Sigmoid colon (tissue), 7 donors: Measurements from ENCODE around the gene AK1. TPM values are rescaled to one million over a fixed set of nuclear protein-coding genes. Genes with fewer than 3 reads are reported as not detected.

ENCODE experiments used
- DNase-seq: peaks from one replicate; pipeline ENCODE4 v3.0.0-alpha.2; 2019
- H3K27ac ChIP-seq, 4 donors: fragments of 200-600 bp; sonication (generic); one replicate each; pipeline ENCODE4 v1.5.1; 2016 to 2019; ENCODE audit warnings: mild to moderate bottlenecking in 1 of 4
- H3K27me3 ChIP-seq, 3 donors: fragments of 200-600 bp; sonication (generic); one replicate each; pipeline ENCODE4 v1.5.1; 2019; ENCODE audit warnings: mild to moderate bottlenecking in 1 of 3
- H3K36me3 ChIP-seq, 4 donors: fragments of 200-600 bp; sonication (generic); one replicate each; pipeline ENCODE4 v1.5.1; 2016 to 2019
- H3K4me1 ChIP-seq, 4 donors: fragments of 200-600 bp; sonication (generic); one replicate each; pipeline ENCODE4 v1.5.1; 2017 to 2019
- H3K4me3 ChIP-seq, 4 donors: fragments of 200-600 bp; sonication (generic); one replicate each; pipeline ENCODE4 v1.5.1; 2017 to 2019; ENCODE audit warnings: mild to moderate bottlenecking in 2 of 4, moderate library complexity in 1 of 4
- H3K9me3 ChIP-seq, 4 donors: fragments of 200-600 bp in 3 of 4; sonication (generic) in 3 of 4; one replicate each; pipeline versions ENCODE4 v1.5.1 to v1.6.1; 2013 to 2019
- CTCF ChIP-seq, 4 experiments: fragments of 450-650 bp in 3 of 4; fragments of 200-600 bp in 1 of 4; IDR thresholded peaks; one replicate each; pipeline ENCODE4 v1.5.1; 2016 to 2019; ENCODE audit warnings: antibody characterized with exemption in 4 of 4, mild to moderate bottlenecking in 3 of 4, moderate library complexity in 2 of 4
- EP300 ChIP-seq, 4 donors: sonication (generic); formaldehyde crosslinking; IDR thresholded peaks; one replicate each; pipeline ENCODE4 v1.6.1; 2017; ENCODE audit warnings: antibody characterized with exemption in 4 of 4
- POLR2A ChIP-seq, 2 donors: fragments of 450-650 bp; IDR thresholded peaks; one replicate each; pipeline ENCODE4 v1.6.1; 2016; ENCODE audit warnings: antibody characterized with exemption in 2 of 2, mild to moderate bottlenecking in 2 of 2, moderate library complexity in 2 of 2
- POLR2AphosphoS5 ChIP-seq, 4 donors: sonication (generic); formaldehyde crosslinking; IDR thresholded peaks; one replicate each; pipeline ENCODE4 v1.6.1; 2017; ENCODE audit warnings: antibody characterized with exemption in 4 of 4
- WGBS, 2 donors: extraction: QIAGEN DNeasy Blood & Tissue Kit; methylation state at CpG; one replicate each; pipeline ENCODE4 v1.1.7; 2013; 5-methylcytosine and 5-hydroxymethylcytosine counted together
- intact Hi-C: fragments of 100-400 bp; cut with DNase I; formaldehyde crosslinking; loops from one replicate; pipeline ENCODE4 v1.15.1; 2023
- polyA plus RNA-seq, 3 donors: library from polyadenylated mRNA; stranded (reverse); fragments of 200-250 nt; gene quantifications; one replicate each; pipeline ENCODE4 v1.2.3, GENCODE V29; 2013
- total RNA-seq, 4 donors: library from RNA; depleted of rRNA; stranded (reverse); fragments of >200 nt; gene quantifications; one replicate each; pipeline ENCODE4 v1.1.0, GENCODE V29; 2016
- donor health status: healthy with polysubstance abuse.
- donor health status: Bipolar disorder and iron deficiency.
- donor health status: healthy.

AK1 gene
- total and polyA plus RNA-seq, 7 donors, result 28.8 to 254 (median 73.2) TPM

GRCh38 chr9:127826253-127826913, 51.1 kb downstream of the AK1 start:
- Histone ChIP-seq H3K27ac (peak overlapping the region in 1 of 4 donors; percentile 81), H3K9me3 (no peaks in the 10 kb centered on the region), H3K4me3 (no peak overlapping the region), H3K36me3 (peaks cover 0 to 6% (median 0%) of the 10 kb centered on the region in 4 donors), H3K27me3 (peaks cover 0 to 32% (median 4%) of the 10 kb centered on the region in 3 donors), H3K4me1 (peaks cover 0 to 33% (median 26%) of the 10 kb centered on the region in 4 donors)
- no peak for DNase-seq
- intact Hi-C loops, result no loop called here
- TF ChIP-seq POLR2AphosphoS5 (IDR thresholded peaks at IDR 0.05) (no peak), POLR2A (IDR thresholded peaks at IDR 0.05) (no peak), CTCF (IDR thresholded peaks at IDR 0.05) (no peak), EP300 (IDR thresholded peaks at IDR 0.05) (no peak)
- WGBS, 2 donors, result 57 to 74% methylated on average over 7 of the region's 7 CpGs

- no peak for TF ChIP-seq EP300 (IDR thresholded peaks at IDR 0.05)
- peak in 2 of 4 experiments; percentile 19 to 43 for TF ChIP-seq CTCF (IDR thresholded peaks at IDR 0.05)
- intact Hi-C loops, result no loop called here
- no peak overlapping the region for H3K4me3 ChIP-seq
- no peaks in the 10 kb centered on the region for H3K9me3 ChIP-seq
- H3K27ac ChIP-seq, result no peak overlapping the region
- peak; percentile 75 for DNase-seq
- peaks cover 0 to 33% (median 26%) of the 10 kb centered on the region in 4 donors for H3K4me1 ChIP-seq
- peaks cover 0 to 6% (median 0%) of the 10 kb centered on the region in 4 donors for H3K36me3 ChIP-seq
- H3K27me3 ChIP-seq, result peaks cover 0 to 32% (median 4%) of the 10 kb centered on the region in 3 donors
- WGBS, 2 donors, result 17 to 58% methylated on average over 42 of the region's 42 CpGs
Measured at GRCh38 chr9:127825319-127826051, 52.0 kb downstream of the AK1 start.

- intact Hi-C loops, result no loop called here
- Histone ChIP-seq H3K36me3 (peaks cover 3 to 25% (median 7%) of the 10 kb centered on the region in 4 donors), H3K4me1 (peaks cover 0 to 11% (median 9%) of the 10 kb centered on the region in 4 donors), H3K4me3 (no peak overlapping the region), H3K27me3 (peaks cover 0 to 14% (median 2%) of the 10 kb centered on the region in 3 donors), H3K9me3 (no peaks in the 10 kb centered on the region), H3K27ac (no peak overlapping the region)
- TF ChIP-seq EP300 (IDR thresholded peaks at IDR 0.05), result no peak
- TF ChIP-seq CTCF (IDR thresholded peaks at IDR 0.05), result no peak
- TF ChIP-seq POLR2AphosphoS5 (IDR thresholded peaks at IDR 0.05), result no peak
- no peak for TF ChIP-seq POLR2A (IDR thresholded peaks at IDR 0.05)
- WGBS, 2 donors, result 79 to 89% methylated on average over 4 of the region's 4 CpGs
- no peak for DNase-seq
Measured at GRCh38 chr9:127822108-127822507, 55.4 kb downstream of the AK1 start.

GRCh38 chr9:127818574-127818973, 58.9 kb downstream of the AK1 start:
- H3K36me3 ChIP-seq, result peaks cover 9 to 53% (median 28%) of the 10 kb centered on the region in 4 donors
- 92 to 94% methylated on average over 11 of the region's 11 CpGs for WGBS, 2 donors
- intact Hi-C loops, result no loop called here

More at GRCh38 chr9:127818574-127818973, 58.9 kb downstream of the AK1 start:
- Histone ChIP-seq H3K4me1 (no peaks in the 10 kb centered on the region), H3K27me3 (no peaks in the 10 kb centered on the region), H3K27ac (no peak overlapping the region), H3K4me3 (no peak overlapping the region), H3K9me3 (no peaks in the 10 kb centered on the region)
- no peak for DNase-seq
- no peak for TF ChIP-seq EP300 (IDR thresholded peaks at IDR 0.05)
- TF ChIP-seq POLR2AphosphoS5 (IDR thresholded peaks at IDR 0.05), result no peak
- no peak for TF ChIP-seq CTCF (IDR thresholded peaks at IDR 0.05)
- TF ChIP-seq POLR2A (IDR thresholded peaks at IDR 0.05), result no peak
